SK-MEL-5 (cell line): ENCODE data around the gene SMAD6. TPM values are rescaled to one million over a fixed set of nuclear protein-coding genes. Genes with fewer than 3 reads are reported as not detected.
A peak's percentile ranks its signal among the peaks of the same experiment; 100 is the strongest.

Source experiments
- DNase-seq: peaks from one replicate; pipeline ENCODE4 v3.0.0-alpha.2; 2016; ENCODE audit warnings: low read depth, low spot score
- in situ Hi-C: cut with HindIII; loops from 2 replicates; pipeline ENCODE4 v1.10.0; 2016; ENCODE audit warnings: low sequenced_read_pairs, high pct_unique_total_duplicates, low pct_unique_long_range_greater_than_20kb
- polyA plus RNA-seq, 2 experiments: library from polyadenylated mRNA; depleted of rRNA; stranded (reverse); fragments of >200 nt; gene quantifications; 2 replicates each; pipeline ENCODE4 v1.2.3, GENCODE V29; 2015
- total RNA-seq: library from RNA; depleted of rRNA; stranded (reverse); fragments of >200 nt; shearing (Covaris generic); gene quantifications from 2 replicates; pipeline ENCODE4 v1.2.3, GENCODE V29; 2014; rRNA removed

The SMAD6 gene
- 3.2 and 4.6 TPM in 2 replicates for total RNA-seq
- 12.2 and 13.6 TPM in 2 replicates for polyA plus RNA-seq (2015; cell fraction: cytosol; rRNA removed)
- polyA plus RNA-seq (2015; cell fraction: nucleus; rRNA removed) = 17.8 and 19.8 TPM in 2 replicates

- peak; percentile 96 for DNase-seq
- in situ Hi-C loops = no loop called here
Observed at GRCh38 chr15:66702035-66702786, at the start of gene SMAD6. Gene SMAD6, plus strand, starts transcription at chr15:66702236. Its CDS starts 1,023 bp downstream, at chr15:66703259.

GRCh38 chr15:66652806-66653205 lies 49.2 kb upstream of the SMAD6 start:
- no peak for DNase-seq
- in situ Hi-C loops = no loop called here

GRCh38 chr15:66653398-66653797 lies 48.6 kb upstream of the SMAD6 start:
- in situ Hi-C loops = no loop called here
- no peak for DNase-seq

GRCh38 chr15:66653852-66654251 lies 48.2 kb upstream of the SMAD6 start:
- in situ Hi-C loops = no loop called here
- DNase-seq = no peak

GRCh38 chr15:66654361-66654738 lies 47.7 kb upstream of the SMAD6 start:
- no peak for DNase-seq
- in situ Hi-C loops = no loop called here

GRCh38 chr15:66654739-66655375 lies 47.2 kb upstream of the SMAD6 start:
- no peak for DNase-seq
- in situ Hi-C loops = no loop called here

GRCh38 chr15:66655511-66655910 lies 46.5 kb upstream of the SMAD6 start:
- no peak for DNase-seq
- in situ Hi-C loops = no loop called here

GRCh38 chr15:66655997-66656396 lies 46.0 kb upstream of the SMAD6 start:
- in situ Hi-C loops = no loop called here
- DNase-seq = no peak

GRCh38 chr15:66657185-66658020 lies 44.6 kb upstream of the SMAD6 start:
- no peak for DNase-seq
- in situ Hi-C loops = no loop called here

- no peak for DNase-seq
- in situ Hi-C loops = no loop called here
Observed at GRCh38 chr15:66658044-66658443, 44.0 kb upstream of the SMAD6 start.

GRCh38 chr15:66658855-66659254 lies 43.2 kb upstream of the SMAD6 start:
- DNase-seq = no peak
- in situ Hi-C loops = no loop called here

- DNase-seq = no peak
- in situ Hi-C loops = no loop called here
Observed at GRCh38 chr15:66659384-66659783, 42.7 kb upstream of the SMAD6 start.

GRCh38 chr15:66661432-66662096 lies 40.5 kb upstream of the SMAD6 start:
- no peak for DNase-seq
- in situ Hi-C loops = no loop called here

- no peak for DNase-seq
- in situ Hi-C loops = no loop called here
Observed at GRCh38 chr15:66662522-66662921, 39.5 kb upstream of the SMAD6 start.

- in situ Hi-C loops = no loop called here
- no peak for DNase-seq
Observed at GRCh38 chr15:66663664-66664063, 38.4 kb upstream of the SMAD6 start.

GRCh38 chr15:66670175-66670574 lies 31.9 kb upstream of the SMAD6 start:
- no peak for DNase-seq
- in situ Hi-C loops = no loop called here

GRCh38 chr15:66670762-66671580 lies 31.1 kb upstream of the SMAD6 start:
- no peak for DNase-seq
- in situ Hi-C loops = no loop called here
